ENCODE measurements around the gene MLLT6. TPM values are rescaled to one million over a fixed set of nuclear protein-coding genes. Genes with fewer than 3 reads are reported as not detected.

Gene MLLT6
- total and polyA plus RNA-seq, 2 of the 13 experiments (the other 11 are each of a cell fraction or from before 2014, with no cell fraction given) = 50.7 to 69.5 TPM

DNA sequence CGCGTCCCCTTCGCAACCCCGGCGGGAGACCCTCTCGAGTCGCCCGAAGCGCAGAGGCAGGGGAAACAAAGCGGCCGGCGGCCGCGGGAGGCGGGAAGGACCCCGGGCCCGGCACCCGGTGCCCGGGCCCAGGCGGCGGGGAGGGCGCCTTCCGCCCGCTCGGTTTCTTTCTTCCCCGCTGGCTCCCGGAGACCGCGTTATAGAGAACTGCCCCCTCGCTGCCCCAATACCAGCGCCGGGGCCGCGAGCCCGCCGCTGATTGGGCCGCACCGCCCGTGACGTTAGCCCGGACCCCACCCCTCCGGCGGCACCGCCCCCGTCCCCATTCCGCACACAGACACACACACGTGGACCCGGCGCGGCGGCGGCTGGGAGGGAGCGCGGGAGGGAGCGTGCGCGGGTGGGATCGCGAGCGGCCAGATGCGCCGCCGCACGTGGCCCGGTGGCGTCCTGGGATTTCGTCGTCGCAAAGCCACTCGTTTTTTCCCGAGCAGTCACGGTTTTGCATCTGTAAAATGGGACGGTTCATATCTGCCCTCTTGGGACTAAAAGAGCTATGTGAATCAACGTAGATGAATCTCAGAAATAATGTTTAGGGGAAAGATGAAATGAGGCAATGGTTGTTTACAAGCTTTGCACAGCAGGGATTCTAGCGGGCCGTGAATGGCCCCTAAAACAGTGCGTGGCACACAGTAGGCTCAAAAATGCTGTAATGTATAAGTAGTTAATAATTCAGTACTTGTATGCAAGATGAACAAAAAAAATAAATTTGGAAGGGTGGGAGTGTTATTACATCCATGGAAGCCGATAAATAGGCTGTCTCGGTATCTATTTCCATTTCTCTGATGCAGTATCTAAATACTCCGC is 30.1 kb upstream of the MLLT6 start, which contains the start of gene EPOP (continued):
- TF ChIP-seq EEA1 (CRISPR knock-in tag; IDR thresholded peaks at IDR 0.05; ENCODE audit: borderline replicate concordance) (peak; percentile 93; the same call in 1 of the 2 replicates), MTF2 (CRISPR knock-in tag; IDR thresholded peaks at IDR 0.05; ENCODE audit: borderline replicate concordance) (peak; percentile 69; the same call in 1 of the 2 replicates), FOXK2 (IDR thresholded peaks at IDR 0.05) (no peak), GZF1 (CRISPR knock-in tag; IDR thresholded peaks at IDR 0.05) (no peak), ZZZ3 (CRISPR knock-in tag; IDR thresholded peaks at IDR 0.05; ENCODE audit: borderline replicate concordance) (no peak), GLI4 (CRISPR knock-in tag; IDR thresholded peaks at IDR 0.05; ENCODE audit: borderline replicate concordance) (peak; percentile 94; the same call in 1 of the 2 replicates), TAF1 (CRISPR knock-in tag; IDR thresholded peaks at IDR 0.05) (peak; percentile 89), KDM3A (CRISPR knock-in tag; IDR thresholded peaks at IDR 0.05; ENCODE audit: low read depth) (peak; percentile 89; the same call in 1 of the 2 replicates), CBX2 (IDR thresholded peaks at IDR 0.05; ENCODE audit: low read depth, low read length) (no peak), CBX2 (CRISPR knock-in tag; IDR thresholded peaks at IDR 0.05; ENCODE audit: low read depth) (peak; percentile 69), PHF21A (CRISPR knock-in tag; IDR thresholded peaks at IDR 0.05) (no peak), ZNF569 (CRISPR knock-in tag; IDR thresholded peaks at IDR 0.05; ENCODE audit: borderline replicate concordance) (no peak), SRSF9 (IDR thresholded peaks at IDR 0.05; ENCODE audit: borderline replicate concordance, insufficient read depth, low read depth, low read length, poor library complexity, severe bottlenecking) (no peak), NR2C2 (CRISPR knock-in tag; IDR thresholded peaks at IDR 0.05; ENCODE audit: borderline replicate concordance) (peak; percentile 60; the same call in 1 of the 2 replicates), ZNF234 (CRISPR knock-in tag; conservative IDR thresholded peaks at IDR 0.05) (peak; percentile 90; the same call in 1 of the 2 replicates), ASH2L (IDR thresholded peaks at IDR 0.05; ENCODE audit: insufficient read length, low read depth, low read length) (peak; percentile 19), HOXA3 (CRISPR knock-in tag; IDR thresholded peaks at IDR 0.05) (peak; percentile 89), ZBTB8A (CRISPR knock-in tag; IDR thresholded peaks at IDR 0.05; ENCODE audit: borderline replicate concordance, low read depth) (0 out of 2 replicates have a peak, but pooled peaks have one; percentile 20), TMF1 (CRISPR knock-in tag; IDR thresholded peaks at IDR 0.05; ENCODE audit: low read depth) (peak; percentile 97), SOX6 (IDR thresholded peaks at IDR 0.05) (no peak), SOX6 (CRISPR knock-in tag; IDR thresholded peaks at IDR 0.05) (peak; percentile 23; the same call in 1 of the 2 replicates), HOXA9 (CRISPR knock-in tag; IDR thresholded peaks at IDR 0.05; ENCODE audit: borderline replicate concordance) (peak; percentile 55; the same call in 1 of the 2 replicates), ZNF761 (CRISPR knock-in tag; conservative IDR thresholded peaks at IDR 0.05) (peak; percentile 96), TP53 (CRISPR knock-in tag; conservative IDR thresholded peaks at IDR 0.05) (no peak; the same call in 1 of the 2 replicates), CC2D1A (CRISPR knock-in tag; IDR thresholded peaks at IDR 0.05) (peak; percentile 73; the same call in 1 of the 2 replicates), WIZ (CRISPR knock-in tag; IDR thresholded peaks at IDR 0.05) (no peak; the same call in 1 of the 2 replicates), ZFP82 (CRISPR knock-in tag; IDR thresholded peaks at IDR 0.05; ENCODE audit: borderline replicate concordance) (no peak; the same call in 1 of the 2 replicates)
- TF ChIP-seq, protein P1, sequence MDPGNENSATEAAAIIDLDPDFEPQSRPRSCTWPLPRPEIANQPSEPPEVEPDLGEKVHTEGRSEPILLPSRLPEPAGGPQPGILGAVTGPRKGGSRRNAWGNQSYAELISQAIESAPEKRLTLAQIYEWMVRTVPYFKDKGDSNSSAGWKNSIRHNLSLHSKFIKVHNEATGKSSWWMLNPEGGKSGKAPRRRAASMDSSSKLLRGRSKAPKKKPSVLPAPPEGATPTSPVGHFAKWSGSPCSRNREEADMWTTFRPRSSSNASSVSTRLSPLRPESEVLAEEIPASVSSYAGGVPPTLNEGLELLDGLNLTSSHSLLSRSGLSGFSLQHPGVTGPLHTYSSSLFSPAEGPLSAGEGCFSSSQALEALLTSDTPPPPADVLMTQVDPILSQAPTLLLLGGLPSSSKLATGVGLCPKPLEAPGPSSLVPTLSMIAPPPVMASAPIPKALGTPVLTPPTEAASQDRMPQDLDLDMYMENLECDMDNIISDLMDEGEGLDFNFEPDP (CRISPR knock-in tag; conservative IDR thresholded peaks at IDR 0.05) = no peak
- TF ChIP-seq, protein P2, sequence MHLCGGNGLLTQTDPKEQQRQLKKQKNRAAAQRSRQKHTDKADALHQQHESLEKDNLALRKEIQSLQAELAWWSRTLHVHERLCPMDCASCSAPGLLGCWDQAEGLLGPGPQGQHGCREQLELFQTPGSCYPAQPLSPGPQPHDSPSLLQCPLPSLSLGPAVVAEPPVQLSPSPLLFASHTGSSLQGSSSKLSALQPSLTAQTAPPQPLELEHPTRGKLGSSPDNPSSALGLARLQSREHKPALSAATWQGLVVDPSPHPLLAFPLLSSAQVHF (CRISPR knock-in tag; IDR thresholded peaks at IDR 0.05) = peak; percentile 95

Data from HepG2 (cell line).